ENCODE data around the gene LRPPRC.

Gene LRPPRC

DNA sequence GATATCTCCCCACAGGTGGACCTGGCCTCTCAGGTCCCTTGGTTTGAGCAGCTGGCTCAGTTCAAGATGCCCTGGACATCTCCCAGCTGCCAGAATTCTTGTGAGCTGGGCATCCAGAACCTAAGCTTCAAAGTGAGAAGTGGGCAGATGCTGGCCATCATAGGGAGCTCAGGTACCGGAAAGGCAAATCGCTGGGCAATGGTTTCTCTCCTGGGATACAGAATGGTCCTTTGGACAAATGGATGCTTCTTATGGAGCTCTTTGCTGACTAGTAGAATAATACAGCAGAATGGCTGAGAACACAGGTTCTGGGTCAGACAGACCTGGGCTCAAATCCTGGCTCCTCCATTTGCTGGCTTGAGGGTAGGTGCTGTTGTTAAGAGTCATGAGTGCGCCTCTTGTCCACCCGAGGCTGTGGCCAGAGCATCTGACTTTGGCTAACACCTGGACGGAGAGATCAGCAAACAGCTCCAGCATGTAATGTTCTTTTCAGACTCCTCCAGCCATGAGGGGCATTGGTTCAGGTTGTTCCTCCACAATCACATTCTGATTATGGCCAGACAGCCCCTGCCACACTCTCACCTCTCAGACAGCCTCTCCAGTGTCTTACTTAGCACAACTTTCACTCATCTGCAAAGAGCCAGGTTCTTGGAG, 149.5 kb downstream of the LRPPRC start:
- TF ChIP-seq CEBPB (IDR thresholded peaks at IDR 0.05), result no peak
- TF ChIP-seq, protein P1, sequence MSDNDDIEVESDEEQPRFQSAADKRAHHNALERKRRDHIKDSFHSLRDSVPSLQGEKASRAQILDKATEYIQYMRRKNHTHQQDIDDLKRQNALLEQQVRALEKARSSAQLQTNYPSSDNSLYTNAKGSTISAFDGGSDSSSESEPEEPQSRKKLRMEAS (IDR thresholded peaks at IDR 0.05), result no peak
- no peak for TF ChIP-seq EGR1 (IDR thresholded peaks at IDR 0.05)

DNA sequence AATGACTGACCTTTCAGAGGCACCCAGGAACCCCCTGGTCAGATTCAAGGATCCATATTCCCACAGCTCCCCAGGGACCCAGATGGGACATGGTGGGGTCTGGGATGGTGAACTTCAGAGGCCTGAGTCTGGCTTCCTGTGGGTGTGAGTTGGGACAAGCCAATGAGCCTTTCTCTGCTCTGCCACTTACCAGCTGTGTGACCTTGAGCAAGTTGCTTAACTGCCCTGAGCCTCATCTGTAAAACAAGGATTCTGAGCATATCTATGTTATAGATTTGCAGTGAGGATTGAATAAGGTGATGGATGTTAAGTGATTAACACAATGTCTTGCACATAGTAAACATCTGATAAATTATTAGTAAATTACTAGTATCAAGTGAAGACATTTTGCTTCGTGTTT, 150.6 kb downstream of the LRPPRC start:
- TF ChIP-seq, protein P2, sequence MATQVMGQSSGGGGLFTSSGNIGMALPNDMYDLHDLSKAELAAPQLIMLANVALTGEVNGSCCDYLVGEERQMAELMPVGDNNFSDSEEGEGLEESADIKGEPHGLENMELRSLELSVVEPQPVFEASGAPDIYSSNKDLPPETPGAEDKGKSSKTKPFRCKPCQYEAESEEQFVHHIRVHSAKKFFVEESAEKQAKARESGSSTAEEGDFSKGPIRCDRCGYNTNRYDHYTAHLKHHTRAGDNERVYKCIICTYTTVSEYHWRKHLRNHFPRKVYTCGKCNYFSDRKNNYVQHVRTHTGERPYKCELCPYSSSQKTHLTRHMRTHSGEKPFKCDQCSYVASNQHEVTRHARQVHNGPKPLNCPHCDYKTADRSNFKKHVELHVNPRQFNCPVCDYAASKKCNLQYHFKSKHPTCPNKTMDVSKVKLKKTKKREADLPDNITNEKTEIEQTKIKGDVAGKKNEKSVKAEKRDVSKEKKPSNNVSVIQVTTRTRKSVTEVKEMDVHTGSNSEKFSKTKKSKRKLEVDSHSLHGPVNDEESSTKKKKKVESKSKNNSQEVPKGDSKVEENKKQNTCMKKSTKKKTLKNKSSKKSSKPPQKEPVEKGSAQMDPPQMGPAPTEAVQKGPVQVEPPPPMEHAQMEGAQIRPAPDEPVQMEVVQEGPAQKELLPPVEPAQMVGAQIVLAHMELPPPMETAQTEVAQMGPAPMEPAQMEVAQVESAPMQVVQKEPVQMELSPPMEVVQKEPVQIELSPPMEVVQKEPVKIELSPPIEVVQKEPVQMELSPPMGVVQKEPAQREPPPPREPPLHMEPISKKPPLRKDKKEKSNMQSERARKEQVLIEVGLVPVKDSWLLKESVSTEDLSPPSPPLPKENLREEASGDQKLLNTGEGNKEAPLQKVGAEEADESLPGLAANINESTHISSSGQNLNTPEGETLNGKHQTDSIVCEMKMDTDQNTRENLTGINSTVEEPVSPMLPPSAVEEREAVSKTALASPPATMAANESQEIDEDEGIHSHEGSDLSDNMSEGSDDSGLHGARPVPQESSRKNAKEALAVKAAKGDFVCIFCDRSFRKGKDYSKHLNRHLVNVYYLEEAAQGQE (IDR thresholded peaks at IDR 0.05; ENCODE audit: low read depth), result no peak
- TF ChIP-seq RAD21 (IDR thresholded peaks at IDR 0.05; ENCODE audit: low read depth) (no peak), FOXM1 (IDR thresholded peaks at IDR 0.05; ENCODE audit: borderline replicate concordance, low read depth) (no peak), TAF1 (IDR thresholded peaks at IDR 0.05; ENCODE audit: low read depth) (no peak), EGR1 (IDR thresholded peaks at IDR 0.05) (no peak), TEAD4 (IDR thresholded peaks at IDR 0.05) (no peak), NFIC (IDR thresholded peaks at IDR 0.05) (no peak), YY1 (IDR thresholded peaks at IDR 0.05; ENCODE audit: low read depth) (no peak), CEBPB (IDR thresholded peaks at IDR 0.05) (no peak), EP300 (IDR thresholded peaks at IDR 0.05; ENCODE audit: borderline replicate concordance) (no peak), TCF12 (IDR thresholded peaks at IDR 0.05; ENCODE audit: low read depth) (no peak), ZBTB7A (IDR thresholded peaks at IDR 0.05; ENCODE audit: low read depth) (no peak), CREB1 (IDR thresholded peaks at IDR 0.05; ENCODE audit: low read depth) (no peak)
- TF ChIP-seq, protein P1 (IDR thresholded peaks at IDR 0.05), result no peak
- TF ChIP-seq, protein P3, sequence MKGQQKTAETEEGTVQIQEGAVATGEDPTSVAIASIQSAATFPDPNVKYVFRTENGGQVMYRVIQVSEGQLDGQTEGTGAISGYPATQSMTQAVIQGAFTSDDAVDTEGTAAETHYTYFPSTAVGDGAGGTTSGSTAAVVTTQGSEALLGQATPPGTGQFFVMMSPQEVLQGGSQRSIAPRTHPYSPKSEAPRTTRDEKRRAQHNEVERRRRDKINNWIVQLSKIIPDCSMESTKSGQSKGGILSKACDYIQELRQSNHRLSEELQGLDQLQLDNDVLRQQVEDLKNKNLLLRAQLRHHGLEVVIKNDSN (IDR thresholded peaks at IDR 0.05), result no peak

DNA sequence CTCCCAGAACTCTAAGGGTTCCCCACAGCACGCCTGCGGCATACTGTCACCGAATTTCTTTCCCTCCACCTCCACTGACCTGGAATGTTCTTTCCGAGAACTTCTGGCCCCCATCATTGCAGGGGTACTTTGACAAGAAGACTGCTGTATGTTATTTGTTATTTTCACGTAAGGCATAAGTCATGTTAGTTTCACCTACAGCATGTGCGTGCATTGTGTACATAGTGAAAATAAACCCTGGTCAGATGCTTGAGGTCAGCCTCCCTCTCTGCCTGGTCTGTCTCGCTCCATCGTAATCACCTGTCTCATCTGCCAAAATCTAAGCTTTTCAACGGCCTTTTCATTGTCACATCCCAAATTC, 152.9 kb downstream of the LRPPRC start:
- TF ChIP-seq RAD21 (IDR thresholded peaks at IDR 0.05; ENCODE audit: low read depth), result no peak
- no peak for TF ChIP-seq EP300 (IDR thresholded peaks at IDR 0.05; ENCODE audit: borderline replicate concordance)
- TF ChIP-seq YY1 (IDR thresholded peaks at IDR 0.05; ENCODE audit: low read depth), result no peak
- TF ChIP-seq, protein P3 (IDR thresholded peaks at IDR 0.05), result no peak
- no peak for TF ChIP-seq ZBTB7A (IDR thresholded peaks at IDR 0.05; ENCODE audit: low read depth)
- TF ChIP-seq FOXM1 (IDR thresholded peaks at IDR 0.05; ENCODE audit: borderline replicate concordance, low read depth), result no peak
- TF ChIP-seq TCF12 (IDR thresholded peaks at IDR 0.05; ENCODE audit: low read depth), result no peak
- TF ChIP-seq, protein P2 (IDR thresholded peaks at IDR 0.05; ENCODE audit: low read depth), result no peak
- TF ChIP-seq NFIC (IDR thresholded peaks at IDR 0.05), result no peak
- TF ChIP-seq TEAD4 (IDR thresholded peaks at IDR 0.05), result no peak
- TF ChIP-seq, protein P1 (IDR thresholded peaks at IDR 0.05), result no peak

DNA sequence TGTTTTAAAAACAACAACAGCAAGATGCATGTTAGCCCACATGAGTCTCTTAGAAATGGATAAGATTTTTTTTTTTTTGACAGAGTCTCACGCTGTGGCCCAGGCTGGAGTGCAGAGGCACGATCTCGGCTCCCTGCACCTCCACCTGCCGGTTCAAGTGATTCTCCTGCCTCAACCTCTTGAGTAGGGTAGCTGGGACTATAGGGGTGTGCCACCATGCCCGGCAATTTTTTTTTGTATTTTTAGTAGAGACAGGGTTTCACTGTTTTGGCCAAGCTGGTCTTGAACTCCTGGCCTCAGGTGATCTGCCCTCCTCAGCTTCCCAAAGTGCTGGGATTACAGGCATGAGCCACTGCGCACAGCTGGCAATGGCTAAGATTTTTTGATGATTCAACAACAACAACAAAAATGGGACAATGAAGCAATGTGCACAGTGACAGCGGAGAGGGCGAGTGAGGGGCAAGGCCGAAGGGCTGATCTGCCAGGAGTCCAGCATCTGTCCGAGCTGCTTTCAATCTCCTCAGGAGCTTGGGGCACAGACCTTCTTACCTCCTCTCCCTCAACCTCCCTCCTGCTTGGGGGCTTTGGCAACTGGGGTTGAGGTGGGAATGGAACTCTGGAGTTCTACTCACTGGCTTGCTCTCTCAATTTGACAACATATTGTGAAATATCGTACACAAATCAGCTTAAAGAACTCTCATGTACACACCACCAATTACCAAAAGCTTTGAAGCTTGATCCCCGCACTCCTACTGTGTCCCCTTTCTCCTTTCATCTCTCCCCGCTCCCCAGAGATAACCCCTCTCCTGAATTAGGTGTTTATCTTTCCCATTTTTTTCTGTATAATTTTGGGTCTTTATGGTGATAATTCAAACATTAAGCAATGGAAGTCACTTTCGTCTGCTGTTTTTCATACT, 153.6 kb downstream of the LRPPRC start:
- TF ChIP-seq TEAD4 (IDR thresholded peaks at IDR 0.05) (no peak), ZBTB7A (IDR thresholded peaks at IDR 0.05; ENCODE audit: low read depth) (no peak)

DNA sequence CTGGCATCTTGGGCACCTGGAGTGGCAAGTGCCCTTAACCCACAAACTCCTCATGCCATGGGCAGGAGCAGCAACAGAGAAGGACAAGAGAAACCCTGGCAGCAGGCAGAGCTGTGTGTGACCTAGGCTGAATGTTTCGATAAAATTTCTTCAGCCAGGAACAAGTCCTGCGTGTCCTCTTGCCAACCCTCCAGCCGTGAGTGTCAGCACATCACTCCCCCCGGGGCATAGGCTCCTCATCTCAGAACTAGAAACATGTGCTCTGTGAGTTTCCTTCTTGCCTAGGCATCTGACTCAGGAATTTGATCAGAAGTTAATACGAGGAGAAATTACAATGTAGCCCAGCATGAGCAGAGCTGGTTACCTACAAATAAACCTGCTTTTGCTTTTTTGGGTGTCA, 154.8 kb downstream of the LRPPRC start:
- TF ChIP-seq NFIC (IDR thresholded peaks at IDR 0.05) (no peak), RAD21 (IDR thresholded peaks at IDR 0.05; ENCODE audit: low read depth) (no peak), EGR1 (IDR thresholded peaks at IDR 0.05) (no peak), TEAD4 (IDR thresholded peaks at IDR 0.05) (no peak), FOXM1 (IDR thresholded peaks at IDR 0.05; ENCODE audit: borderline replicate concordance, low read depth) (no peak), ZBTB7A (IDR thresholded peaks at IDR 0.05; ENCODE audit: low read depth) (no peak), CEBPB (IDR thresholded peaks at IDR 0.05) (no peak), CREB1 (IDR thresholded peaks at IDR 0.05; ENCODE audit: low read depth) (no peak), TCF12 (IDR thresholded peaks at IDR 0.05; ENCODE audit: low read depth) (no peak), TAF1 (IDR thresholded peaks at IDR 0.05; ENCODE audit: low read depth) (no peak), EP300 (IDR thresholded peaks at IDR 0.05; ENCODE audit: borderline replicate concordance) (no peak), YY1 (IDR thresholded peaks at IDR 0.05; ENCODE audit: low read depth) (no peak)
- TF ChIP-seq, protein P3 (IDR thresholded peaks at IDR 0.05), result no peak
- TF ChIP-seq, protein P1 (IDR thresholded peaks at IDR 0.05), result no peak
- TF ChIP-seq, protein P2 (IDR thresholded peaks at IDR 0.05; ENCODE audit: low read depth), result no peak
